GM12873 (cell line): ENCODE data around the gene CLIC2.
"Not testable (repeated sequence)": the region's sequence is repeated elsewhere in the genome, so short reads cannot be mapped to it uniquely, and the experiment has no call there.

Source experiments
- TF ChIP-seq, protein P1 (sequence below): IDR thresholded peaks from 2 replicates; pipeline ENCODE4 v1.5.1; 2012; ENCODE audit warnings: low read depth, mild to moderate bottlenecking, moderate library complexity, low read length, control low read depth; ENCODE audit not compliant: insufficient read depth; ENCODE audit errors: missing control alignments

Gene CLIC2

GRCh38 chrX:155334486-155335336, at the start of gene CLIC2:
CLIC2 (minus strand) TSS chrX:155334614; CDS start chrX:155334427, 187 bp downstream.
- TF ChIP-seq, protein P1, sequence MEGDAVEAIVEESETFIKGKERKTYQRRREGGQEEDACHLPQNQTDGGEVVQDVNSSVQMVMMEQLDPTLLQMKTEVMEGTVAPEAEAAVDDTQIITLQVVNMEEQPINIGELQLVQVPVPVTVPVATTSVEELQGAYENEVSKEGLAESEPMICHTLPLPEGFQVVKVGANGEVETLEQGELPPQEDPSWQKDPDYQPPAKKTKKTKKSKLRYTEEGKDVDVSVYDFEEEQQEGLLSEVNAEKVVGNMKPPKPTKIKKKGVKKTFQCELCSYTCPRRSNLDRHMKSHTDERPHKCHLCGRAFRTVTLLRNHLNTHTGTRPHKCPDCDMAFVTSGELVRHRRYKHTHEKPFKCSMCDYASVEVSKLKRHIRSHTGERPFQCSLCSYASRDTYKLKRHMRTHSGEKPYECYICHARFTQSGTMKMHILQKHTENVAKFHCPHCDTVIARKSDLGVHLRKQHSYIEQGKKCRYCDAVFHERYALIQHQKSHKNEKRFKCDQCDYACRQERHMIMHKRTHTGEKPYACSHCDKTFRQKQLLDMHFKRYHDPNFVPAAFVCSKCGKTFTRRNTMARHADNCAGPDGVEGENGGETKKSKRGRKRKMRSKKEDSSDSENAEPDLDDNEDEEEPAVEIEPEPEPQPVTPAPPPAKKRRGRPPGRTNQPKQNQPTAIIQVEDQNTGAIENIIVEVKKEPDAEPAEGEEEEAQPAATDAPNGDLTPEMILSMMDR: no peak

DNA sequence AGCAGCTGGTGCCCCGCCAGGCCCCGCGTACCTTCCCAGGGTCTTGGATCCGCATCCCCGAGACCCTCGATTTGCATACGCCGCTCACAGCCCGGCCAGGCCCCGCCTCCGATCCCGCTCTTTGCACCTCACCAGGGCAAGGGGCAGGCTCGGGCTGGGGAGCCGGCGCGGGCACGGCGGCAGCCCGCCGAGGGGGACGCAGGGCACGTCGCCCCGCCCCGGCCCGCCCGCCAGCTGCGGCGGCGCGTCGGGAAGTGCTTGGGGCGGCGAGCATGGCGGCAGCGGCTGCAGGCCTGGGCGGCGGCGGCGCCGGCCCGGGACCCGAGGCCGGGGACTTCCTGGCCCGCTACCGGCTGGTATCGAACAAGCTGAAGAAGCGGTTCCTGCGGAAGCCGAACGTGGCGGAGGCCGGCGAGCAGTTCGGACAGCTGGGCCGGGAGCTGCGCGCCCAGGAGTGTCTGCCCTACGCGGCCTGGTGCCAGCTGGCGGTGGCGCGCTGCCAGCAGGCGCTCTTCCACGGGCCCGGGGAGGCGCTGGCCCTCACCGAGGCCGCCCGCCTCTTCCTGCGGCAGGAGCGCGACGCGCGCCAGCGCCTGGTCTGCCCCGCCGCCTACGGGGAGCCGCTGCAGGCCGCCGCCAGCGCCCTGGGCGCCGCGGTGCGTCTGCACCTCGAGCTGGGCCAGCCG, 47.6 kb upstream of the CLIC2 start, which contains the start of gene F8A2:
F8A2 (plus strand) TSS at position 253 of the 686 bp plus-strand sequence; CDS start at position 273, 20 bp downstream.
- TF ChIP-seq, protein P1: not testable (repeated sequence)

DNA sequence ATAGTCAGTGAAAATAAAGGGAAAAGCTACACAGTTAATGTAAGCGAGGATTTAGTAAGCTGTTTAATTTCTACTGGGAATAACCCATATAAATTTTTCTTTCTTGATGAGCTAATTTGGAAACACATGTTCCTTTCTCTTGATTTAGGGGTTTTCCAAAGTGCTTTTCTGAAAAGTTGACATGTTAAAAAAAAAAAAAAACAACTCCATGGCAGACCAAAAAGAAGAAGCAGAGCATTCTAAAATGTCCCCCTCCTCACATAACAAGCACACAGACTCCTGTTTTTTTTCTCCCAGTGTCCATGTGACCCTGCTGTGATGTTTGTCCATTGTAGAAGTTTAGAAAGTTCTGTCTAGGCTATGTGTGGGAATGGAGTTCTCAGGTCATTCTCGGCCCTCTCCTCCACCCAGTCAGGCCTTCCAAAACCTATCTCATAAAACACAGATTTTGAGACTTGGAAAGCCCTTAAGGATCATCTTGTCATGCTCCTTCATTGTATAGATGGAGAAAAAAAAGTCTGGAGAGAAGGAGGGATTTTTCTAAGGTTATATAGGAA, 792 bp downstream of the CLIC2 start:
- TF ChIP-seq, protein P1: no peak

- TF ChIP-seq, protein P1: no peak
These were observed 3.4 kb downstream of the CLIC2 start for GRCh38 chrX:155330992-155331391.

DNA sequence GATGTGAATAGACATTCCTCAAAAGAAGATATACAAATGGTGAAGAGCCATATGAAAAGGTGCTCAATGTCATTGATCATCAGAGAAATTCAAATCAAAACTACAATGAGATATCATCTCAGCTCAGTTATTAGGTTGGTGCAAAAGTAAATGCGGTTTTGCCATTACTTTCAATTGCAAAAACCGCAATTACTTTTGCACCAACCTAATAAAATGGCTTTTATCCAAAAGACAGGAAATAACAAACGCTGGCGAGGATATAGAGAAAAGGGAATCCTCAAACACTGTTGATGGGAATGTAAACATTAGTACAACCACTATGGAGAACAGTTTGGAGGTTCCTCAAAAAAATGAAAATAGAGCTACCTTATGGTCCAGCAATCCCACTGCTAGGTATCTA, 5.1 kb downstream of the CLIC2 start:
- TF ChIP-seq, protein P1: no peak

GRCh38 chrX:155326610-155327009, 7.8 kb downstream of the CLIC2 start:
- TF ChIP-seq, protein P1: no peak

GRCh38 chrX:155314260-155314659, 20.2 kb downstream of the CLIC2 start:
- TF ChIP-seq, protein P1: no peak
